HepG2 (cell line): ENCODE results near the gene AAMP. TPM values are rescaled to one million over a fixed set of nuclear protein-coding genes. Genes with fewer than 3 reads are reported as not detected.

Experiments
- AFF4 ChIP-seq: sonication (generic); formaldehyde crosslinking; IDR thresholded peaks from 2 replicates; pipeline ENCODE4 v1.4.0; 2020; ENCODE audit warnings: missing genetic modification reagents
- ARNTL ChIP-seq: sonication (generic); formaldehyde crosslinking; IDR thresholded peaks from 2 replicates; pipeline ENCODE4 v1.4.0; 2020; ENCODE audit warnings: mild to moderate bottlenecking, missing genetic modification reagents
- HOXA7 ChIP-seq: sonication (generic); formaldehyde crosslinking; IDR thresholded peaks from 2 replicates; pipeline ENCODE4 v1.8.1; 2022; ENCODE audit warnings: mild to moderate bottlenecking, missing genetic modification reagents, moderate library complexity
- KLF6 ChIP-seq: IDR thresholded peaks from 2 replicates; pipeline ENCODE4 v1.8.0; 2016; ENCODE audit warnings: missing biosample characterization, missing genetic modification reagents
- MXI1 ChIP-seq: IDR thresholded peaks from 3 replicates; pipeline ENCODE4 v1.6.1; 2012; ENCODE audit warnings: low read depth, low read length, inconsistent platforms, borderline replicate concordance
- NFAT5 ChIP-seq: sonication (generic); formaldehyde crosslinking; IDR thresholded peaks from 2 replicates; pipeline ENCODE4 v1.4.0; 2020; ENCODE audit warnings: missing genetic modification reagents
- TCF7 ChIP-seq: sonication (generic); IDR thresholded peaks from 2 replicates; pipeline ENCODE4 v1.6.1; 2016; ENCODE audit warnings: antibody characterized with exemption, low read depth
- TERF1 ChIP-seq: sonication (generic); formaldehyde crosslinking; IDR thresholded peaks from 2 replicates; pipeline ENCODE4 v1.8.0; 2022; ENCODE audit warnings: mild to moderate bottlenecking, missing genetic modification reagents, moderate library complexity
- TMF1 ChIP-seq: sonication (generic); formaldehyde crosslinking; IDR thresholded peaks from 2 replicates; pipeline ENCODE4 v1.8.1; 2022; ENCODE audit warnings: low read depth, missing genetic modification reagents
- YEATS4 ChIP-seq: sonication (generic); formaldehyde crosslinking; IDR thresholded peaks from 2 replicates; pipeline ENCODE4 v1.4.0; 2020; ENCODE audit warnings: missing genetic modification reagents, borderline replicate concordance
- ZFP1 ChIP-seq: IDR thresholded peaks from 2 replicates; pipeline ENCODE4 v1.6.1; 2016
- ZNF30 ChIP-seq: sonication (generic); formaldehyde crosslinking; IDR thresholded peaks from 2 replicates; pipeline ENCODE4 v1.5.0; 2020; ENCODE audit warnings: mild to moderate bottlenecking, missing genetic modification reagents
- ZNF580 ChIP-seq: IDR thresholded peaks from 2 replicates; pipeline ENCODE4 v1.6.1; 2016; ENCODE audit warnings: low read depth, borderline replicate concordance
- ZNF691 ChIP-seq: sonication (generic); formaldehyde crosslinking; IDR thresholded peaks from 2 replicates; pipeline ENCODE4 v1.4.0; 2020; ENCODE audit warnings: missing genetic modification reagents, low read depth, mild to moderate bottlenecking, borderline replicate concordance
- ZNF772 ChIP-seq: sonication (generic); formaldehyde crosslinking; IDR thresholded peaks from 2 replicates; pipeline ENCODE4 v1.5.0; 2020; ENCODE audit warnings: mild to moderate bottlenecking, missing genetic modification reagents
- polyA plus RNA-seq, 8 experiments: library from polyadenylated mRNA; depleted of rRNA in 3 of 8; stranded (reverse) in 7 of 8; unstranded in 1 of 8; fragments of >200 nt; fragmentation: Illumina TruSeq in 4 of 8; extraction: Trizol in 4 of 8; gene quantifications; 2 replicates each; pipeline versions ENCODE4 v1.2.1 to v1.2.3, GENCODE V29; 2011 to 2016; ENCODE audit warnings: low read depth in 4 of 8, missing spikeins in 1 of 8, mixed read lengths in 1 of 8; ENCODE audit not compliant: insufficient read depth in 1 of 8
- total RNA-seq, 5 experiments: library from RNA; depleted of rRNA; stranded (reverse); fragments of >200 nt; fragmentation: Illumina TruSeq; extraction: Trizol; gene quantifications; 2 replicates each; pipeline ENCODE4 v1.2.3, GENCODE V29; 2016; ENCODE audit warnings: low read depth in 1 of 5

AAMP gene
- total and polyA plus RNA-seq, 2 of the 13 experiments (the other 11 are each of a cell fraction or from before 2014, with no cell fraction given), result 110 to 186 TPM

GRCh38 chr2:218272531-218273212, 2.7 kb upstream of the AAMP start (continued):
- TF ChIP-seq TERF1 (CRISPR knock-in tag) (no peak), NFAT5 (CRISPR knock-in tag) (no peak), ARNTL (CRISPR knock-in tag) (no peak), ZNF580 (CRISPR knock-in tag) (no peak; the same call in 1 of the 2 replicates), AFF4 (no peak), ZFP1 (no peak), ZNF772 (no peak), TCF7 (no peak), KLF6 (CRISPR knock-in tag) (no peak), MXI1 (peak; percentile 23; the same call in 1 of the 3 replicates), HOXA7 (CRISPR knock-in tag) (no peak), TMF1 (CRISPR knock-in tag) (no peak), YEATS4 (CRISPR knock-in tag) (no peak), ZNF691 (CRISPR knock-in tag) (no peak; the same call in 1 of the 2 replicates), ZNF30 (CRISPR knock-in tag) (no peak)
